ENCODE measurements around the gene MISP.

The MISP gene

GRCh38 chr19:806815-807421 is 56.0 kb downstream of the MISP start:
- DNase-seq (ENCODE audit: low read depth in 4 of 4, low spot score in 1 of 4): no peak

GRCh38 chr19:807627-808422 is 56.9 kb downstream of the MISP start:
- DNase-seq (ENCODE audit: low read depth in 4 of 4, low spot score in 1 of 4): no peak

- no peak for DNase-seq (ENCODE audit: low read depth in 4 of 4, low spot score in 1 of 4)
Measured at GRCh38 chr19:808423-808775, 57.5 kb downstream of the MISP start.

- no peak for DNase-seq (ENCODE audit: low read depth in 4 of 4, low spot score in 1 of 4)
Measured at GRCh38 chr19:810077-810855, 59.4 kb downstream of the MISP start.

GRCh38 chr19:810883-811489 is 60.1 kb downstream of the MISP start:
- DNase-seq (ENCODE audit: low read depth in 4 of 4, low spot score in 1 of 4): no peak

- DNase-seq (ENCODE audit: low read depth in 4 of 4, low spot score in 1 of 4): no peak
Measured at GRCh38 chr19:811506-812048, 60.7 kb downstream of the MISP start.

GRCh38 chr19:812049-812746 is 61.3 kb downstream of the MISP start:
- no peak for DNase-seq (ENCODE audit: low read depth in 4 of 4, low spot score in 1 of 4)

GRCh38 chr19:812747-813218 is 61.9 kb downstream of the MISP start:
- no peak for DNase-seq (ENCODE audit: low read depth in 4 of 4, low spot score in 1 of 4)

- DNase-seq (ENCODE audit: low read depth in 4 of 4, low spot score in 1 of 4): no peak
Measured at GRCh38 chr19:813219-814151, 62.6 kb downstream of the MISP start.
